Ectodermal cell (in vitro differentiated cells): ENCODE data around the gene TNFRSF25.
A peak's percentile ranks its signal among the peaks of the same experiment; 100 is the strongest.

Source experiments
- H3K27ac ChIP-seq: 2 replicates; pipeline ENCODE4 v1.7.0; 2013; ENCODE audit warnings: mild to moderate bottlenecking, low read depth, low read length; ENCODE audit not compliant: insufficient read depth, poor library complexity, severe bottlenecking
- H3K27me3 ChIP-seq: 2 replicates; pipeline ENCODE4 v1.7.0; 2013; ENCODE audit warnings: mild to moderate bottlenecking, low read length; ENCODE audit not compliant: insufficient read depth, control insufficient read depth, poor library complexity, severe bottlenecking
- H3K36me3 ChIP-seq: one replicate; pipeline ENCODE4 v1.7.0; 2013; ENCODE audit warnings: low read length; ENCODE audit not compliant: control insufficient read depth, insufficient read depth
- H3K4me1 ChIP-seq: one replicate; pipeline ENCODE4 v1.7.0; 2013; ENCODE audit warnings: low read length; ENCODE audit not compliant: control insufficient read depth, insufficient read depth
- H3K4me3 ChIP-seq: 2 replicates; pipeline ENCODE4 v1.7.0; 2013; ENCODE audit warnings: low read depth, low read length, control low read depth; ENCODE audit not compliant: insufficient read depth
- H3K9me3 ChIP-seq: 2 replicates; pipeline ENCODE4 v1.7.0; 2013; ENCODE audit warnings: mild to moderate bottlenecking, low read length, moderate library complexity; ENCODE audit not compliant: control insufficient read depth
- WGBS, 2 experiments: methylation state at CpG; one replicate each; pipeline ENCODE4 v1.1.7; 2013; ENCODE audit warnings: missing lambda C conversion rate in 2 of 2; 5-methylcytosine and 5-hydroxymethylcytosine counted together

Gene TNFRSF25

GRCh38 chr1:6502000-6502891 is 36.3 kb upstream of the TNFRSF25 start:
- Histone ChIP-seq H3K9me3 (no peaks in the 10 kb centered on the region), H3K27ac (no peak overlapping the region), H3K4me3 (no peak overlapping the region), H3K4me1 (peaks cover 22% of the 10 kb centered on the region), H3K27me3 (peaks cover 7% of the 10 kb centered on the region), H3K36me3 (no peaks in the 10 kb centered on the region)
- WGBS, 2 experiments, result 94 to 95% methylated on average over 31 of the region's 31 CpGs

- Histone ChIP-seq H3K27ac (no peak overlapping the region), H3K27me3 (peaks cover 15% of the 10 kb centered on the region), H3K9me3 (no peaks in the 10 kb centered on the region), H3K4me3 (no peak overlapping the region), H3K36me3 (no peaks in the 10 kb centered on the region), H3K4me1 (peaks cover 21% of the 10 kb centered on the region)
- WGBS, 2 experiments, result 88 to 89% methylated on average over 10 of the region's 10 CpGs
Measured at GRCh38 chr1:6501279-6501813, 35.4 kb upstream of the TNFRSF25 start.

GRCh38 chr1:6500544-6501278 is 34.7 kb upstream of the TNFRSF25 start:
- no peaks in the 10 kb centered on the region for H3K36me3 ChIP-seq
- H3K4me3 ChIP-seq, result no peak overlapping the region
- peaks cover 22% of the 10 kb centered on the region for H3K27me3 ChIP-seq
- H3K27ac ChIP-seq, result no peak overlapping the region
- WGBS, 2 experiments, result 90 to 93% methylated on average over 27 of the region's 27 CpGs
- peaks cover 27% of the 10 kb centered on the region for H3K4me1 ChIP-seq
- H3K9me3 ChIP-seq, result no peaks in the 10 kb centered on the region

DNA sequence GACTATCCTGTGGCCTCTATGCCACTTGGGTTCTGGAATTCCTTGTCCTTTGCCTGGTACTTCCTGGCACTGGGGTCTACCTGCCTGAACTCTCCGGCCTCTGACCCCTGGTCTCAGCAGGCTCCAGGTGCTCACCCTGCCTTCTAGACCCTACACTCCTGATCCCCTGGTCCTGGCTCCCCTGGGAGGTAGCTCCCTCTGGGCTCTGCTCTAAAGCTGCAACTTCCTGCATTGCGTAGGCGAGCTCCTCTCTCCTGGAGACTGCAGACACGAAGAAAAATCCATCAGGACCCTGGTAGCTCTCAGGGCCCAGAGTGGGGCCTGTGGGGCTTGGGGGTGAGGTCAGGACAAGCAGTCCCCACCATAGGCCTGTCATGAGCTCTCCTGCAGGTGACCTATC is 33.3 kb upstream of the TNFRSF25 start:
- H3K27ac ChIP-seq, result no peak overlapping the region
- H3K4me3 ChIP-seq, result no peak overlapping the region
- no peaks in the 10 kb centered on the region for H3K36me3 ChIP-seq
- H3K9me3 ChIP-seq, result no peaks in the 10 kb centered on the region
- H3K27me3 ChIP-seq, result peaks cover 23% of the 10 kb centered on the region
- 87 to 89% methylated on average over 4 of the region's 4 CpGs for WGBS, 2 experiments
- peaks cover 30% of the 10 kb centered on the region for H3K4me1 ChIP-seq

- 75 to 76% methylated on average over 13 of the region's 13 CpGs for WGBS, 2 experiments
- H3K27ac ChIP-seq, result no peak overlapping the region
- no peaks in the 10 kb centered on the region for H3K9me3 ChIP-seq
- peaks cover 23% of the 10 kb centered on the region for H3K27me3 ChIP-seq
- H3K36me3 ChIP-seq, result no peaks in the 10 kb centered on the region
- H3K4me1 ChIP-seq, result peaks cover 30% of the 10 kb centered on the region
- H3K4me3 ChIP-seq, result no peak overlapping the region
Measured at GRCh38 chr1:6498576-6499111, 32.7 kb upstream of the TNFRSF25 start.

DNA sequence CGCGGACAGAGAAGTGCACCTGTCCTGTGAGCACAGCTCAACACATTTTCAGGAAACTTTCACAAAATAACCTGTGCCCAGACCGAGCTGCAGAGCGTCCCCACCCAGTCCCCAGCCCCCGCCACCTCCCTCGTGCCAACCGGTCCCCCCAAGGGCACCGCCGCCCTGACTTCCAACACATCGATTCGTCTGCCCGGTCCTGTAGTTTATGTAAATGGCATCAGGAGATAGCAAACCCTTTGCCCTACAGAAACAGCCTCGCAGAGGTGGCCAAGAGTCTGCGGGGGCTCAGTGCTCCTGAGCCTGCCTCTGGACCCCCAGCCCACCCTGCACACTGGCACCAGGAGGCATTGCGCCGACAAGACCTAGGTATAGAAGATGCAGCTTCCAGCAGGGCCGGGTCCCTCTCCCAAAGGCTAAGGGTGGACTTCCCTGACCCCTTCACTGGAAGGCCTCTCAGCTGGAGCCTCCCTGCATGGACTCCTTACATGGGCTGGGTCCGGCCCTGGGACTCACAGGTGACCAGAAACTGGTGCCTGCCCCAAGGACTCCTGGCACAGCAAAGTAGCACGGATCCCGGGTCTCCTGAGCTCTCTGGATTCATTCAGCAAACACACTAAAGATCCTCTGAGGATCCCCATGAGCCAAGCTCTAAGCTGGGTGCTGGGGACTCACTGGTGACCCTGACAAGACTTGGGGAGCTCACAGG is 32.0 kb upstream of the TNFRSF25 start:
- peak overlapping the region; percentile 49 for H3K4me3 ChIP-seq
- H3K27me3 ChIP-seq, result peaks cover 23% of the 10 kb centered on the region
- H3K4me1 ChIP-seq, result peaks cover 30% of the 10 kb centered on the region
- H3K36me3 ChIP-seq, result no peaks in the 10 kb centered on the region
- no peaks in the 10 kb centered on the region for H3K9me3 ChIP-seq
- no peak overlapping the region for H3K27ac ChIP-seq
- 51 to 54% methylated on average over 20 of the region's 20 CpGs for WGBS, 2 experiments

DNA sequence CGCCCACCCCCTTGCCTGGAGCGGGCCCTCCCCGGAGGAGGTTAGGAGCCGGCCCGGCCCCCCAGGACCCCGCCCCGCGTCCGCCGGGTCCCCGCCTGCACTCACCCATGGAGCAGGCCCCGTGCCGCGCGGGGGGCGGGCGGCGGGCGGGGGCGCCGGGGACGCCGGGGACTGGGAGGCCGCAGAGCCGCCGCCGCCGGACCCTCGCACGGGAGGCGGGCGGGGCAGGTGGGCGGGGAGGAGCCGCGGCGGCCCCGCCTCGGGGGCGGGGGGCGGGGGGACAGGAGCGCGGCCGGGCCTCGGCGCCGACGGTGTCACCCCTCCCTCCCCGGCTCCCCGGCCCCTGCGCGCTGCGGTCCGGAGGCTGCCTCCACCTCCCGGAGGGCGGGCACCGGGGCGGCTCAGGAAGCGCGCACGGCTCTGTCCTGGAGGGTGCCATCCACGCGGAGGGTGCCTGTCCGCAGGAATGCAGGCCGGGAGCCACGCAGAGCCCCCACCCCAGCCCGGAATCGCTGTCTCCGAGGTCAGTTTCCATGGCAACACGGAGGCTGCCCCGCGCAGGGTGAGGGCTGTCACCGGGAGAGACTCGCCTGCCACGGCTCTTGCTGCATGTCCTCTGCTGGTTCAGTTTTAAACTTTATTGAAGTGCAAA is 31.4 kb upstream of the TNFRSF25 start:
- Histone ChIP-seq H3K27me3 (peaks cover 23% of the 10 kb centered on the region), H3K9me3 (no peaks in the 10 kb centered on the region), H3K4me3 (peak overlapping the region; percentile 58), H3K4me1 (peaks cover 30% of the 10 kb centered on the region), H3K27ac (no peak overlapping the region), H3K36me3 (no peaks in the 10 kb centered on the region)
- 0% methylated on average over 74 of the region's 74 CpGs for WGBS, 2 experiments

- H3K27me3 ChIP-seq, result peaks cover 23% of the 10 kb centered on the region
- WGBS, 2 experiments, result 1% methylated on average over 21 of the region's 21 CpGs
- no peak overlapping the region for H3K27ac ChIP-seq
- no peaks in the 10 kb centered on the region for H3K36me3 ChIP-seq
- H3K4me1 ChIP-seq, result peaks cover 30% of the 10 kb centered on the region
- H3K4me3 ChIP-seq, result peak overlapping the region; percentile 58
- no peaks in the 10 kb centered on the region for H3K9me3 ChIP-seq
Measured at GRCh38 chr1:6496890-6497214, 30.9 kb upstream of the TNFRSF25 start.

DNA sequence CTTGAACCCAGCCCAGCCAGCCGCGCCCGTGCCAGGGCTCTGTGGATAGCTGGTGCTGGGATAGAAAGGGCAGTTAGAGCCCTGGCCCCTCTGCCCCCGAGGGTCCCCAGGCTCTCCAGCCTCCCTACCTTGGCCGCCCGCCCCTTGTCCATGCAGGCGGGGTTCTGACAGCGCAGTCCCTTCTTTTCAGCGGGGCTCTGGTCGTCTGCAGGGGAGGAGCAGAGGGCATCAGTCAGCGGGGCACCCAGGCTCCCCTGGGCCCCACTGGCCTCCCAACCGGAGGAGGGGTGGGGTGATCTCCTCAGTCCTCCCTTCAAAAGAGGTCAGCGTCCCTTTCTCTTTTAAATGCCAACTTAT is 30.4 kb upstream of the TNFRSF25 start:
- WGBS, 2 experiments, result 10 to 12% methylated on average over 13 of the region's 13 CpGs
- peaks cover 25% of the 10 kb centered on the region for H3K27me3 ChIP-seq
- H3K36me3 ChIP-seq, result no peaks in the 10 kb centered on the region
- H3K9me3 ChIP-seq, result no peaks in the 10 kb centered on the region
- H3K4me3 ChIP-seq, result peak overlapping the region; percentile 58
- peaks cover 30% of the 10 kb centered on the region for H3K4me1 ChIP-seq
- no peak overlapping the region for H3K27ac ChIP-seq
